Smooth muscle cell (in vitro differentiated cells): Measurements from ENCODE around the gene TSPAN4. TPM values are rescaled to one million over a fixed set of nuclear protein-coding genes. Genes with fewer than 3 reads are reported as not detected.

ENCODE experiments used
- DNase-seq: peaks from one replicate; lab custom pipeline; 2025; ENCODE audit not compliant: unreplicated experiment; lab: John Stamatoyannopoulos, UW
- H2AFZ ChIP-seq: fragments of 200-600 bp; sonication (generic); 2 replicates; pipeline ENCODE4 v1.6.0; 2016; ENCODE audit warnings: antibody characterized with exemption, low read depth, mild to moderate bottlenecking
- H3F3A ChIP-seq: fragments of 200-600 bp; sonication (generic); 2 replicates; pipeline ENCODE4 v1.6.0; 2017; ENCODE audit warnings: antibody characterized with exemption, low read depth
- H3K27ac ChIP-seq: fragments of 200-600 bp; sonication (generic); 2 replicates; pipeline ENCODE4 v1.5.1; 2016; ENCODE audit warnings: low read depth, mild to moderate bottlenecking
- H3K27me3 ChIP-seq: fragments of 200-600 bp; sonication (generic); 2 replicates; pipeline ENCODE4 v1.6.1; 2016; ENCODE audit warnings: low read depth, mild to moderate bottlenecking
- H3K36me3 ChIP-seq: fragments of 200-600 bp; sonication (generic); 2 replicates; pipeline ENCODE4 v1.5.1; 2016; ENCODE audit warnings: low read depth
- H3K4me1 ChIP-seq: fragments of 200-600 bp; sonication (generic); 2 replicates; pipeline ENCODE4 v1.5.1; 2016; ENCODE audit warnings: low read depth
- H3K4me2 ChIP-seq: fragments of 200-600 bp; sonication (generic); 2 replicates; pipeline ENCODE4 v1.6.0; 2016; ENCODE audit warnings: mild to moderate bottlenecking
- H3K4me3 ChIP-seq: fragments of 200-600 bp; sonication (generic); 2 replicates; pipeline ENCODE4 v1.5.1; 2016; ENCODE audit warnings: mild to moderate bottlenecking
- H3K79me2 ChIP-seq: fragments of 200-600 bp; sonication (generic); 2 replicates; pipeline ENCODE4 v1.6.0; 2016; ENCODE audit warnings: low read depth, mild to moderate bottlenecking
- H3K9ac ChIP-seq: fragments of 200-600 bp; sonication (generic); 2 replicates; pipeline ENCODE4 v1.6.0; 2016; ENCODE audit warnings: low read depth
- H3K9me3 ChIP-seq: fragments of 200-600 bp; sonication (generic); replicated peaks from 2 replicates; pipeline ENCODE4 v1.5.1; 2016; ENCODE audit warnings: low read depth
- H4K20me1 ChIP-seq: fragments of 200-600 bp; sonication (generic); 2 replicates; pipeline ENCODE4 v1.6.0; 2016; ENCODE audit warnings: low read depth
- CTCF ChIP-seq: fragments of 200-600 bp; sonication (generic); IDR thresholded peaks from 2 replicates; pipeline ENCODE4 v1.5.1; 2017; ENCODE audit warnings: borderline replicate concordance, mild to moderate bottlenecking, antibody characterized with exemption; ENCODE audit not compliant: insufficient read depth, poor library complexity, severe bottlenecking
- WGBS: methylation state at CpG from one replicate; pipeline ENCODE4 v1.1.7; 2016; ENCODE audit warnings: low lambda C conversion rate; 5-methylcytosine and 5-hydroxymethylcytosine counted together
- polyA plus RNA-seq: library from polyadenylated mRNA; unstranded; fragments of >200 nt; fragmentation: Nextera tagmentation; extraction: Ambion mirVana; gene quantifications from 2 replicates; pipeline ENCODE4 v1.2.1, GENCODE V29; 2016
- total RNA-seq: library from RNA; depleted of rRNA; stranded (reverse); fragments of >200 nt; gene quantifications from 2 replicates; pipeline ENCODE4 v1.2.3, GENCODE V29; 2014

Gene TSPAN4
- total and polyA plus RNA-seq, 2 experiments from 2014 or later, result 68.2 to 179 TPM

GRCh38 chr11:855330-855674 is 12.7 kb downstream of the TSPAN4 start:
- Histone ChIP-seq H3K36me3 (no peaks in the 10 kb centered on the region), H3F3A (no peaks in the 10 kb centered on the region), H2AFZ (no peak overlapping the region), H3K4me2 (no peak overlapping the region), H3K27ac (no peak overlapping the region), H3K27me3 (peaks cover 6% of the 10 kb centered on the region), H3K4me3 (no peak overlapping the region), H3K9ac (no peak overlapping the region), H4K20me1 (peaks cover 92% of the 10 kb centered on the region), H3K9me3 (no peaks in the 10 kb centered on the region), H3K79me2 (no peaks in the 10 kb centered on the region), H3K4me1 (peaks cover 28% of the 10 kb centered on the region)
- 90% methylated on average over 4 of the region's 7 CpGs for WGBS
- no peak for DNase-seq
- TF ChIP-seq CTCF, result no peak

- no peaks in the 10 kb centered on the region for H3F3A ChIP-seq
- no peaks in the 10 kb centered on the region for H3K79me2 ChIP-seq
- no peak for TF ChIP-seq CTCF
- peaks cover 24% of the 10 kb centered on the region for H3K4me1 ChIP-seq
- no peak for DNase-seq
- H3K4me2 ChIP-seq, result no peak overlapping the region
- WGBS, result 96% methylated on average over 12 of the region's 12 CpGs
- no peaks in the 10 kb centered on the region for H3K9me3 ChIP-seq
- no peak overlapping the region for H2AFZ ChIP-seq
- H4K20me1 ChIP-seq, result peaks cover 92% of the 10 kb centered on the region
- H3K9ac ChIP-seq, result no peak overlapping the region
- H3K4me3 ChIP-seq, result no peak overlapping the region
- no peak overlapping the region for H3K27ac ChIP-seq
- no peaks in the 10 kb centered on the region for H3K36me3 ChIP-seq
- peaks cover under 1% of the 10 kb centered on the region for H3K27me3 ChIP-seq
Measured at GRCh38 chr11:855796-856195, 13.1 kb downstream of the TSPAN4 start.

- DNase-seq, result no peak
- Histone ChIP-seq H3K9ac (no peak overlapping the region), H3K79me2 (no peaks in the 10 kb centered on the region), H3K4me3 (no peak overlapping the region), H2AFZ (no peak overlapping the region), H3K27ac (no peak overlapping the region), H3K4me2 (no peak overlapping the region), H3K9me3 (no peaks in the 10 kb centered on the region), H4K20me1 (peaks cover 90% of the 10 kb centered on the region), H3F3A (no peaks in the 10 kb centered on the region), H3K36me3 (no peaks in the 10 kb centered on the region), H3K4me1 (peaks cover 20% of the 10 kb centered on the region), H3K27me3 (no peaks in the 10 kb centered on the region)
- 81% methylated on average over 8 of the region's 8 CpGs for WGBS
- TF ChIP-seq CTCF, result no peak
Measured at GRCh38 chr11:856397-856796, 13.7 kb downstream of the TSPAN4 start.

GRCh38 chr11:858053-858761 is 15.6 kb downstream of the TSPAN4 start:
- Histone ChIP-seq H2AFZ (no peak overlapping the region), H3K79me2 (no peaks in the 10 kb centered on the region), H3K36me3 (no peaks in the 10 kb centered on the region), H3F3A (no peaks in the 10 kb centered on the region), H3K27ac (no peak overlapping the region), H3K27me3 (no peaks in the 10 kb centered on the region), H4K20me1 (peaks cover 82% of the 10 kb centered on the region), H3K9ac (no peak overlapping the region), H3K4me1 (peaks cover 26% of the 10 kb centered on the region), H3K4me2 (no peak overlapping the region), H3K9me3 (no peaks in the 10 kb centered on the region), H3K4me3 (no peak overlapping the region)
- WGBS, result 92% methylated on average over 14 of the region's 27 CpGs
- TF ChIP-seq CTCF, result no peak
- no peak for DNase-seq
